ENCODE measurements around the gene IRS2. TPM values are rescaled to one million over a fixed set of nuclear protein-coding genes. Genes with fewer than 3 reads are reported as not detected.
A peak's percentile ranks its signal among the peaks of the same experiment; 100 is the strongest.

Gene IRS2
- total and polyA plus RNA-seq, 4 donors: 4.0 to 9.1 (median 6.7) TPM

- Histone ChIP-seq H3K4me1 (ENCODE audit: control insufficient read depth in 4 of 4, insufficient read depth in 4 of 4, low read length in 3 of 4) (peaks cover 0 to 25% (median 5%) of the 10 kb centered on the region in 4 donors), H3K27ac (ENCODE audit: low read depth in 1 of 2, low read length in 2 of 2) (no peak overlapping the region), H3K4me3 (ENCODE audit: low read depth in 1 of 3, low read length in 3 of 3) (no peak overlapping the region), H3K36me3 (ENCODE audit: control insufficient read depth in 4 of 4, insufficient read depth in 3 of 4, low read depth in 1 of 4, low read length in 3 of 4) (peaks cover 0 to 11% (median 9%) of the 10 kb centered on the region in 4 donors), H3K9ac (ENCODE audit: low read depth in 1 of 2, low read length in 2 of 2) (no peak overlapping the region), H3K9me3 (ENCODE audit: control insufficient read depth in 4 of 4, low read length in 3 of 4) (no peaks in the 10 kb centered on the region), H3K27me3 (ENCODE audit: control insufficient read depth in 4 of 4, insufficient read depth in 4 of 4, low read length in 3 of 4) (no peaks in the 10 kb centered on the region)
- no peak for DNase-seq (ENCODE audit: low spot score)
- TF ChIP-seq NR2F2 (IDR thresholded peaks at IDR 0.05) (no peak), FOXA1 (IDR thresholded peaks at IDR 0.05) (no peak), RXRA (IDR thresholded peaks at IDR 0.05) (peak in 1 of 2 donors; percentile 10), HNF4A (conservative IDR thresholded peaks at IDR 0.05) (peak in 1 of 2 donors; percentile 10)
- WGBS: 50% methylated on average over 5 of the region's 5 CpGs
Observed at GRCh38 chr13:109767023-109767422, 19.4 kb downstream of the IRS2 start.

- no peak for DNase-seq (ENCODE audit: low spot score)
- 86% methylated on average over 10 of the region's 10 CpGs for WGBS
- Histone ChIP-seq H3K4me1 (ENCODE audit: control insufficient read depth in 4 of 4, insufficient read depth in 4 of 4, low read length in 3 of 4) (peaks cover 0 to 16% (median 5%) of the 10 kb centered on the region in 4 donors), H3K27ac (ENCODE audit: low read depth in 1 of 2, low read length in 2 of 2) (no peak overlapping the region), H3K36me3 (ENCODE audit: control insufficient read depth in 4 of 4, insufficient read depth in 3 of 4, low read depth in 1 of 4, low read length in 3 of 4) (peaks cover 0 to 5% (median 2%) of the 10 kb centered on the region in 4 donors), H3K9me3 (ENCODE audit: control insufficient read depth in 4 of 4, low read length in 3 of 4) (no peaks in the 10 kb centered on the region), H3K9ac (ENCODE audit: low read depth in 1 of 2, low read length in 2 of 2) (no peak overlapping the region), H3K4me3 (ENCODE audit: low read depth in 1 of 3, low read length in 3 of 3) (no peak overlapping the region), H3K27me3 (ENCODE audit: control insufficient read depth in 4 of 4, insufficient read depth in 4 of 4, low read length in 3 of 4) (no peaks in the 10 kb centered on the region)
- no peak for TF ChIP-seq YY1 (IDR thresholded peaks at IDR 0.05)
- TF ChIP-seq JUND (IDR thresholded peaks at IDR 0.05): no peak
- no peak for TF ChIP-seq HNF4A (conservative IDR thresholded peaks at IDR 0.05)
- TF ChIP-seq CTCF (IDR thresholded peaks at IDR 0.05; ENCODE audit: low read depth, low read length, missing input control): no peak
- TF ChIP-seq ZBTB33 (IDR thresholded peaks at IDR 0.05): no peak
Observed at GRCh38 chr13:109764470-109765291, 21.7 kb downstream of the IRS2 start.

- 74% methylated on average over 7 of the region's 7 CpGs for WGBS
- Histone ChIP-seq H3K9me3 (ENCODE audit: control insufficient read depth in 4 of 4, low read length in 3 of 4) (no peaks in the 10 kb centered on the region), H3K27ac (ENCODE audit: low read depth in 1 of 2, low read length in 2 of 2) (no peak overlapping the region), H3K9ac (ENCODE audit: low read depth in 1 of 2, low read length in 2 of 2) (no peak overlapping the region), H3K27me3 (ENCODE audit: control insufficient read depth in 4 of 4, insufficient read depth in 4 of 4, low read length in 3 of 4) (no peaks in the 10 kb centered on the region), H3K36me3 (ENCODE audit: control insufficient read depth in 4 of 4, insufficient read depth in 3 of 4, low read depth in 1 of 4, low read length in 3 of 4) (peaks cover 0 to 8% (median 2%) of the 10 kb centered on the region in 4 donors), H3K4me3 (ENCODE audit: low read depth in 1 of 3, low read length in 3 of 3) (no peak overlapping the region), H3K4me1 (ENCODE audit: control insufficient read depth in 4 of 4, insufficient read depth in 4 of 4, low read length in 3 of 4) (peaks cover 0 to 13% (median 5%) of the 10 kb centered on the region in 4 donors)
- TF ChIP-seq MAX (IDR thresholded peaks at IDR 0.05) (no peak), ATF3 (IDR thresholded peaks at IDR 0.05) (no peak), FOXA2 (IDR thresholded peaks at IDR 0.05) (no peak), GABPA (IDR thresholded peaks at IDR 0.05 in 1 of 2, conservative IDR thresholded peaks at IDR 0.05 in 1 of 2) (no peak), RAD21 (IDR thresholded peaks at IDR 0.05) (peak in 1 of 2 donors; percentile 9), HNF4A (conservative IDR thresholded peaks at IDR 0.05) (peak in 1 of 2 donors; percentile 42), YY1 (IDR thresholded peaks at IDR 0.05) (no peak)
- DNase-seq (ENCODE audit: low spot score): no peak
Observed at GRCh38 chr13:109764045-109764444, 22.3 kb downstream of the IRS2 start.
